ENCODE results near the gene RPL27. TPM values are rescaled to one million over a fixed set of nuclear protein-coding genes. Genes with fewer than 3 reads are reported as not detected.
A peak's percentile ranks its signal among the peaks of the same experiment; 100 is the strongest.

The RPL27 gene
- total and polyA plus RNA-seq, 2 of the 13 experiments (the other 11 are each of a cell fraction or from before 2014, with no cell fraction given), result 1,585 to 5,840 TPM

DNA sequence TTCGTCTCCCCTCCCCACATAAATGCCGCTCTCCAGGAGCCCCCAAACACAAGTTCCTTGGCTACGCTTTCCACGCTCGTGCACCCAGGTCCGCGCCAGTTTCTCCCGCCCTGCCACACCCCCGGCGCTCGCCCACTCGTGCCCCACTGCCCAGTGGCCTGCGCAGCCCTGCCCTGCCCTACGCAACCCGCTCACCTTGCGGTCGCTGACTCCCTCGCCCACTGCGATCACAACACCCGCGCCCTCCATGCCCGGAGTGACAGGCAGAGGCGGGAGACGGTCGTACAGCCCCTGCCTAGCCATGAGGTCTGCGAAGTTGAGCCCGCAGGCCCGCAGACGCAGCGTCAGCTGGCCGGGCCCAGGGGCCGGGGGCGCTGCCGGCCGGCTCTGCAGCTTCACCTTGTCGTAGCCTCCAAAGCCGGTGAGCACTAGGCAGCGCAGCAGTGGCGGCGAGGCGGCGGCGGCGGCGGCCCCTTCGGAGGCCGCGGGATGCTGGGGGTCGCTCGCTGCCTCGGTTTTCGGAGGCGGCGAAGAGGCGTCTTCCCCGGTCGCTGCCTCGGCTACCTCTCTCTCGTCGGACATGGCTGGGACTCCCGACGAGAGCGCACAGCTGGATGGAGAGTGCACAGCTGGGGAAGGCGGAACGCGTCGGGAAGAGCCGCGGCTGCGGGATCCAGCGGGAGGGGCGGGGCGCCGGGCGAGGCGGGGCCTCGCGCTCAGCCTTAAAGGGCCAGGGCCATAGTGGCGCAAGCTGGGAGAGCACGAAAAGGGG is 23.7 kb downstream of the RPL27 start, which contains the start of gene VAT1 (continued):
- TF ChIP-seq, protein P1, sequence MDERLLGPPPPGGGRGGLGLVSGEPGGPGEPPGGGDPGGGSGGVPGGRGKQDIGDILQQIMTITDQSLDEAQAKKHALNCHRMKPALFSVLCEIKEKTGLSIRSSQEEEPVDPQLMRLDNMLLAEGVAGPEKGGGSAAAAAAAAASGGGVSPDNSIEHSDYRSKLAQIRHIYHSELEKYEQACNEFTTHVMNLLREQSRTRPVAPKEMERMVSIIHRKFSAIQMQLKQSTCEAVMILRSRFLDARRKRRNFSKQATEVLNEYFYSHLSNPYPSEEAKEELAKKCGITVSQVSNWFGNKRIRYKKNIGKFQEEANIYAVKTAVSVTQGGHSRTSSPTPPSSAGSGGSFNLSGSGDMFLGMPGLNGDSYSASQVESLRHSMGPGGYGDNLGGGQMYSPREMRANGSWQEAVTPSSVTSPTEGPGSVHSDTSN (CRISPR knock-in tag; IDR thresholded peaks at IDR 0.05), result no peak
- TF ChIP-seq ZNF333 (CRISPR knock-in tag; IDR thresholded peaks at IDR 0.05; ENCODE audit: borderline replicate concordance) (no peak; the same call in 1 of the 2 replicates), KLF11 (CRISPR knock-in tag; IDR thresholded peaks at IDR 0.05) (no peak), ERF (CRISPR knock-in tag; IDR thresholded peaks at IDR 0.05) (peak; percentile 71; the same call in 1 of the 2 replicates), REXO4 (CRISPR knock-in tag; IDR thresholded peaks at IDR 0.05; ENCODE audit: borderline replicate concordance) (no peak), TSC22D2 (CRISPR knock-in tag; IDR thresholded peaks at IDR 0.05; ENCODE audit: borderline replicate concordance) (no peak), NFKB2 (CRISPR knock-in tag; IDR thresholded peaks at IDR 0.05; ENCODE audit: borderline replicate concordance) (peak; percentile 90), JUNB (CRISPR knock-in tag; IDR thresholded peaks at IDR 0.05; ENCODE audit: borderline replicate concordance) (no peak; the same call in 1 of the 2 replicates), MED8 (CRISPR knock-in tag; IDR thresholded peaks at IDR 0.05; ENCODE audit: insufficient replicate concordance) (peak; percentile 32), NR2F6 (IDR thresholded peaks at IDR 0.05) (no peak), NR2F6 (CRISPR knock-in tag; IDR thresholded peaks at IDR 0.05) (peak; percentile 16; the same call in 1 of the 2 replicates), SOX13 (IDR thresholded peaks at IDR 0.05) (no peak), SOX13 (CRISPR knock-in tag; conservative IDR thresholded peaks at IDR 0.05 in 1 of 2, IDR thresholded peaks at IDR 0.05 in 1 of 2) (peak in 1 of 2 experiments; percentile 42; a peak in 2 of 4 replicates), SP1 (IDR thresholded peaks at IDR 0.05) (no peak), SP1 (CRISPR knock-in tag; IDR thresholded peaks at IDR 0.05) (peak; percentile 65), NONO (IDR thresholded peaks at IDR 0.05) (no peak), NONO (CRISPR knock-in tag; conservative IDR thresholded peaks at IDR 0.05) (peak; percentile 84), HNF4G (IDR thresholded peaks at IDR 0.05; ENCODE audit: borderline replicate concordance, low read depth, low read length) (no peak), HNF4G (CRISPR knock-in tag; IDR thresholded peaks at IDR 0.05; ENCODE audit: borderline replicate concordance, low read depth) (no peak), MTA3 (CRISPR knock-in tag; IDR thresholded peaks at IDR 0.05) (no peak; the same call in 1 of the 2 replicates), DNMT3B (CRISPR knock-in tag; conservative IDR thresholded peaks at IDR 0.05) (no peak), NFKBIZ (CRISPR knock-in tag; IDR thresholded peaks at IDR 0.05) (no peak), THAP11 (CRISPR knock-in tag; IDR thresholded peaks at IDR 0.05) (peak; percentile 51; the same call in 1 of the 2 replicates)
- TF ChIP-seq, protein P2, sequence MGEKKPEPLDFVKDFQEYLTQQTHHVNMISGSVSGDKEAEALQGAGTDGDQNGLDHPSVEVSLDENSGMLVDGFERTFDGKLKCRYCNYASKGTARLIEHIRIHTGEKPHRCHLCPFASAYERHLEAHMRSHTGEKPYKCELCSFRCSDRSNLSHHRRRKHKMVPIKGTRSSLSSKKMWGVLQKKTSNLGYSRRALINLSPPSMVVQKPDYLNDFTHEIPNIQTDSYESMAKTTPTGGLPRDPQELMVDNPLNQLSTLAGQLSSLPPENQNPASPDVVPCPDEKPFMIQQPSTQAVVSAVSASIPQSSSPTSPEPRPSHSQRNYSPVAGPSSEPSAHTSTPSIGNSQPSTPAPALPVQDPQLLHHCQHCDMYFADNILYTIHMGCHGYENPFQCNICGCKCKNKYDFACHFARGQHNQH (CRISPR knock-in tag; IDR thresholded peaks at IDR 0.05), result peak; percentile 56; the same call in 1 of the 2 replicates
- TF ChIP-seq, protein P3, sequence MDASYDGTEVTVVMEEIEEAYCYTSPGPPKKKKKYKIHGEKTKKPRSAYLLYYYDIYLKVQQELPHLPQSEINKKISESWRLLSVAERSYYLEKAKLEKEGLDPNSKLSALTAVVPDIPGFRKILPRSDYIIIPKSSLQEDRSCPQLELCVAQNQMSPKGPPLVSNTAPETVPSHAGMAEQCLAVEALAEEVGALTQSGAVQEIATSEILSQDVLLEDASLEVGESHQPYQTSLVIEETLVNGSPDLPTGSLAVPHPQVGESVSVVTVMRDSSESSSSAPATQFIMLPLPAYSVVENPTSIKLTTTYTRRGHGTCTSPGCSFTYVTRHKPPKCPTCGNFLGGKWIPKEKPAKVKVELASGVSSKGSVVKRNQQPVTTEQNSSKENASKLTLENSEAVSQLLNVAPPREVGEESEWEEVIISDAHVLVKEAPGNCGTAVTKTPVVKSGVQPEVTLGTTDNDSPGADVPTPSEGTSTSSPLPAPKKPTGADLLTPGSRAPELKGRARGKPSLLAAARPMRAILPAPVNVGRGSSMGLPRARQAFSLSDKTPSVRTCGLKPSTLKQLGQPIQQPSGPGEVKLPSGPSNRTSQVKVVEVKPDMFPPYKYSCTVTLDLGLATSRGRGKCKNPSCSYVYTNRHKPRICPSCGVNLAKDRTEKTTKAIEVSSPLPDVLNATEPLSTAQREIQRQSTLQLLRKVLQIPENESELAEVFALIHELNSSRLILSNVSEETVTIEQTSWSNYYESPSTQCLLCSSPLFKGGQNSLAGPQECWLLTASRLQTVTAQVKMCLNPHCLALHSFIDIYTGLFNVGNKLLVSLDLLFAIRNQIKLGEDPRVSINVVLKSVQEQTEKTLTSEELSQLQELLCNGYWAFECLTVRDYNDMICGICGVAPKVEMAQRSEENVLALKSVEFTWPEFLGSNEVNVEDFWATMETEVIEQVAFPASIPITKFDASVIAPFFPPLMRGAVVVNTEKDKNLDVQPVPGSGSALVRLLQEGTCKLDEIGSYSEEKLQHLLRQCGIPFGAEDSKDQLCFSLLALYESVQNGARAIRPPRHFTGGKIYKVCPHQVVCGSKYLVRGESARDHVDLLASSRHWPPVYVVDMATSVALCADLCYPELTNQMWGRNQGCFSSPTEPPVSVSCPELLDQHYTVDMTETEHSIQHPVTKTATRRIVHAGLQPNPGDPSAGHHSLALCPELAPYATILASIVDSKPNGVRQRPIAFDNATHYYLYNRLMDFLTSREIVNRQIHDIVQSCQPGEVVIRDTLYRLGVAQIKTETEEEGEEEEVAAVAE (CRISPR knock-in tag; IDR thresholded peaks at IDR 0.05; ENCODE audit: borderline replicate concordance), result peak; percentile 2; the same call in 1 of the 2 replicates
- TF ChIP-seq, protein P4, sequence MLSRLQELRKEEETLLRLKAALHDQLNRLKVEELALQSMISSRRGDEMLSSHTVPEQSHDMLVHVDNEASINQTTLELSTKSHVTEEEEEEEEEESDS (CRISPR knock-in tag; IDR thresholded peaks at IDR 0.05; ENCODE audit: borderline replicate concordance), result no peak

Data from HepG2 (cell line).